GM19035 (cell line): ENCODE measurements around the gene EIF2S1.
"Not testable (repeated sequence)": the region's sequence is repeated elsewhere in the genome, so short reads cannot be mapped to it uniquely, and the experiment has no call there.

Experiments
- ATAC-seq: cut with Tn5 transposase; IDR thresholded peaks from one replicate; pipeline ENCODE4 v1.9.1; 2021; ENCODE audit not compliant: unreplicated experiment

Gene EIF2S1

DNA sequence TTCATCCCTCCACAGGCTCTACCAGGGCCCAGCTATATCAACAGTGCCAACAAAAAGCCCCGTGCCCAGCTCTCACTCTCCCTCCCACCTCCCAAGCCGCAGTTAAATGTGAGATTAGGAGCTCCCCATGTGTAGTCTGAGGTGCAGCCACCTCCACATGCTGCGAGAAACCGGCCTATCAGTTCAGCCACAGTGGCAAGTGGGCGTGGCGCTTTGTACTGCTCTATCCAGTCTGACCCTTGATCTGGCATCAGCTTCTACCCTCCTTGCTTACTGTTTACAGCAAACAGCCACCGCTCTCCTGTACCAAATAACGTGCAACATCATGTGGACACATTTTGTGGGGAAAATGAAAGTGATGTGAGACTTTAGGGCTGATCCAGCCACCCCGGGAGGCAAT, 50.2 kb downstream of the EIF2S1 start:
- ATAC-seq, result no peak

DNA sequence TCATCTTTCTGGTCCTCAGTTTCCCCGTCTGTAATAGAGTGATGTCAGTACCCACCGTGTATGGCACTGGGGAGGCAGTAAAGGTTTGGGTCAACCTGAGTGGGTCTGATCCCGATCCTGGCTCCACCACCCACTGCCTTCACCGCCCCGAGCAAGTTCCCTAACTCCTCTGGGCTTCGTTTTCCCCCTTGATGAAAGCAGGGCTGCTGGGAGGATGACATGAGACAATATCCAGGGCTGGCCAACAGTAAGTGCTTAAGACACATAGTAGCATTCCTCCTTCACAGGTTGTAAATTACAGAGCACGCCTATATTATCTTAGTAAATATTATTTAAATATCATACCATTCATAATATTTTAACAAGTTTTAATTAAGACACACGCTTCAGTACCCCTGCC, 51.2 kb downstream of the EIF2S1 start:
- no peak for ATAC-seq

DNA sequence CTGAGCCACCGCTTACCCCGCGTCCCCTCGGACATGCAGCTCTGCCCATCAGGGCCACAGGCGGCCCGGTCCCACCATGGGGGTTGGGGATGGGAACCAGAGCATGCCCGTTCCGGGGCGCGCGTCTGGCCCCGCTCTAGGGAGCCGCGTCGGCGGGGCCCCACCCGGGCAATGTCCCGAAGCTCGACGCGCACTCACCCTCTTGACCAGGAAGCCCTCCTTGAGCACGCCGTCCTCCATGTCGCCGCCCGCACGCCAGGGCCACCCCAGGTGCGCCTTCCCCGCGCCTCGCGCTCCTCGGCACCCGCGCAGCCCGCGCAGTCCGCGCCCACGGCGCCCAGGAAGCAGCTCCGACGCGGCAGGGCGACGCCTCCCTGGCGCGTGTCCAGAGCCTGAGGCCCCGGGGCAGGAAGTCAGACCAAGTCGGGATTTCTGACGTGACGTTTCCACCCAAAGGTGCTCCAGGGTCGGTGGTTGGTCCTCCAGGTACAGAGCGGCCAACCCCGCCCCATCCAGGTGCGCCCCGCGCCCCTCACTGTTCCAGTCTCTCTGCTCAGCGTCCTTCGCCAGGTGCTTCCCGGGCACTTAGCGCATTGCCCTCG, 51.8 kb downstream of the EIF2S1 start, which contains the start of gene PLEK2:
Gene PLEK2, minus strand, starts transcription at position 346 of the 602 bp plus-strand sequence. Its CDS starts 106 bp downstream, at position 240.
- ATAC-seq, result no peak

DNA sequence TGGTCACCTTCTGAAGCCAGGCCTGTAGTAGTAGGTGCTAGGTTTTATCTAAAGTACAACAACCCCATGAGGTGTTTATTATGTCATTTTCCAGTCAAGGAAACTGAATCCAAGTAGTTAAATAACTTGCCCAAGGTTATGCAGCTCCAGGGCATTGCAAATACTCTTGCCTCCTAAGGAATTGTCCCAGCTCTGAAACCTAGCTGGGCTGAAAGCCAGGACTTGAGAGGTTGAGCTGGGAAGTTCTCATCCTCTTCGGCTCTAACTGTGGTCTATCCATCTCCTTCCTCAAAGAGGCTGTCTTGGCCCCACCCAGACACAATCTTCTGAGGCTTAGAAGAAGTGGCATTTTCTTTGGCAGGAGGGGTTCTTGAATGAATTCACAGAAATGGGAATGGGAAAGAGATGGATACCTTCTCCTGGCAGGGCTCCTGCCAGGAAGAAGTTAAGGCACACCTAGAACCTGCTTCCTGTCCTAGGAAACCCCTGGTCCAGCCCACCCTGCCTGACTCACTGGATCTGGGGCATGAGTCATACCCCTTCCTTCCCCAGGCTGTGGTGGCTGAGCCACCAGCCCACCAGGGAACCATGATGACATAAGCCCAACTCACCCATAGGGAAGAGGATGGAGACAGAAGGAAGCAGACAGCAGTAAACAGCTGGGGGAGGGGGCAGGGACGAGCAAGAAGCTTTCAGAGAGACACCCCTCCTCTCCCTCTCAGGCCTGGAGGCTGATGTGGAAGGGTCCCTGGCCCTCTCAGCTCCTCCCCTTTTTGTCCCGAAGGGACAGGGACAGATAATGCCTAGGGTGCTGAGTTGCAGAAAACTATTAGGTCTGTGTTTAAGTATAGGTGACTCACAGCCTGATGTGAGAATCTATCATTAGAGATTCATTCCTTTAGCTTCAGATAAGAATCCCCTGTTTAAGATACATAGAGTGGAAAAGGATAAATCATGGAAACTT, 54.0 kb downstream of the EIF2S1 start:
- no peak for ATAC-seq

DNA sequence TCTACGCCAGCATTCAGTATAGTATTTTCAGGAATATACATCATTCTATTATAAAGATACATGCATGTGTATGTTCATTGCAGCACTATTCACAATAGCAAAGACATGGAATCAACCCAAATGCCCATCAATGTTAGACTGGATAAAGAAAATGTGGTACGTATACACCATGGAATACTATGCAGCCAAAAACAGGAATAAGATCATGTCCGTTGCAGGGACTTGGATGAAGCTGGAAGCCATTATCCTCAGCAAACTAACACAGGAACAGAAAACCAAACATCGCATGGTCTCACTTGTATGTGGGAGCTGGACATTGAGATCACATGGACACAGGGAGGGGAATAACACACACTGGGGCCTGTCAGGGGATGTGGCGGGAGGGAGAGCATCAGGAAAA, 55.5 kb downstream of the EIF2S1 start:
- not testable (repeated sequence) for ATAC-seq

DNA sequence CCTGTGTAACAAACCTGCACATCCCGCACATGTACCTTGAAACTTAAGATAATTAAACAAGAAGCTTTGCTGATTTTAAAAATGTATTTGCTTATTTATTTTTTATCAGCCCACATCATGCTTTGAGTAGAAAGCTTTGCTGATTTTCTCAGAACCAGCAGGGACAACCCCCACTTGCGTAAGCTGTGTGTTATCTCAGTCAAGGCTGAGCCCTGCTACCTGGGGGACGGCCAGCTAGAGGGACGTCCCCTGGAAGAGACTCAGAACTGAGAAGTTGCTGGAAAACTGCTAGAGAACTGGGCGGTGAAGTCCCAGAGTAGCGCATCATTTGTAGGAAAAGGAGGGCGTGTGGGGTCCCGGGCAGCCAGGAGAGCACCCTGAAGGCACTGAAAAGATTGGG, 56.0 kb downstream of the EIF2S1 start:
- no peak for ATAC-seq

DNA sequence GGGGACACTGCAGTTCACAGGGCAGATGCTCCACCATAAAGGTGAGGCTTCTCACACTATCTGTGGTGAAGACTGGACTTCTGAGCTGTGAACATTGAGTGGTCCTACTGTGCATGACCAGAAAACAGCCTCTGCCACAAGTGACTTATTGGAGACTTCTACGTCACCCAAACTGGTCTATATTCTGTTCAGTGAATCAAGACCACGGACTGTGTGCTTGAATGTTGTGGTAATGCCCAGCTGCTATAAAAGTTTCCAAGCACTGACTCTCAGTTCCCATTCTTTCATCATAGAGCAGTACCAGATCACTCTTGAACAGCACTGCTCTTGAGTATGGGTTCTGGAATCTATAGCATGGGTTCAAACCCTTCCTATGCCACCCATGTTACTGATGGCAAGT, 56.7 kb downstream of the EIF2S1 start:
- no peak for ATAC-seq

DNA sequence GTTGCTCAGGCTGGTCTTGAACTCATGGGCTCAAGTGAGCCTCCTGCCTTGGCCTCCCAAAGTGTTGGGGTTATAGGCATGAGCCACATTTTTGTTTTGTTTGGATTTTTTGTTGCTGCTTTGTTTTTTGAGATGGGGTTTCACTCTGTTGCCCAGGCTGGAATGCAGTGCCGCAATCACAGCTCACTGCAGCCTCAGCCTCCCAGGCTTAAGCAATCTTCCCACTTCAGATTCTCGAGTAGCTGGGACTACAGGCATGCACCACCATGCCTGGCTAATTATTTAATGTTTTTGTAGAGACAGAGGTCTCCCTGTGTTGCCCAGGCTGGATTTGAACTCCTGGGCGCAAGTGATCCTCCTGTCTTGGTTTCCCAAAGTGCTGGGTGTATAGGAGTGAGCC, 57.5 kb downstream of the EIF2S1 start:
- ATAC-seq, result no peak

DNA sequence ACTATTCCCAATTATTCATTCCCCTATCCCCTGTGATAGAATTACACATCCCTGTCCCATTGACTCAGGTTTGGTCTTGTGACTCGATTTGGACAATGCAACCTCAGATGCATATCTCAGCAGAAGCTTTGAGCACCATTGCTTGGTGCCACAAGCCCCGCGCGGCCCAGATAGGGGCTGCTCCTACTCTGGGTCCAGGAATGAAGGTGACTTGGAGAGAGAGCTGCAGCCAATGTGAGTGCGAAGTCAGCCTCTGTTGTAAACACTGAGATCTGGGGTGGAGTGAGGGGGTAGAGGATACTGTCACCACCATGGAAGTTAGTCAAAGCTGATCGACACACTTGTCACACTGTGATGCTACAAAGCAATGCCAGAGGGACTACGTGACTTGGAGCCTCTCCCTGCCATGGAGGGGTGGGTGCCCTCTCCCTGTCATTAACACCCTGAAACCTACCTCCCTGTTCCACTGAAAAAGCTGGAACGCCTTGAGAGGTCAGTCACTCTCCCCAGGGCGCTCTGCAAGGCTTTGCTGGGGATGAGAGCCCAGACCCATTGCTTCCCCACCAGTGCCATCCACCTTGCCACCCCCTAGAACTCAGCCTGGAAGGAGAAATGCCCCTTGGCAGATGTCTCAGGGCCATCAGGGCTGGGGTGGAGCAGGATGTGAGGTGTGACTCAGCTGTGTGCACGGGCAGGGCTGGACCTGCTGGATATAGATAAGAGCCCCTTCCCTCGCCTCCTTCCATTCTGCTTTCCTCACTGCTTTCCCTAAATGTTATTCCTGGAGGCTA, 58.5 kb downstream of the EIF2S1 start:
- ATAC-seq, result no peak

DNA sequence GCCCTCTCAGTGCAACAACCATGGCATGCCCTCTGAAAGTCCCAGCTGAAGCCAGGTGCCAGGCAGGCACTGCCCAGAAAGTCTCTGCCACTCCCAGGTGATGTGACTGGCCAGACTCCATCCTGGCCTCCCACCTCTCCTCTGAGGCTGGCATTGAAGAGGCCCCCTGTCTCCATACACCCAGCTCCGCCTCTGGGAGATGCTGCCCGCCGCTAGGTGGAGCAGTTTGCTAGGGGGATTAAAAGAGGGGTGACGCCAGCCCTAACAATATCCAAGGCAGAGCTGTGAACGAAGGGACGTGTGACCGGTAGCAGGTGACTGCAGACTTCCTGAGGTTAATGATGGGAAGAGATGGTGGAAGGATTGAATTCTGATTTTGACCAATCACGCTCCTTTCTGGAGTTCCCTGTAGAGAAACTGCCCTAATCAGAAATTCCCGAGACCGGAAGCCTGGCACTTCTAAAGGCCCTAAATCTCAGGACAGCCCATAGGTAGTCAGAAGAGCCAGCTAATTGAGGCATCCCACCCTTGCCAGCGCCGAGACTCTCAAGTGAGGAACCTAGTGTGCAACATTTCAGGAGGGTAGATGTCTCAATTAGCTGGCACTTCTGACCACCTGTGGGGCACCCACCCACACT, 60.1 kb downstream of the EIF2S1 start:
- ATAC-seq, result no peak

DNA sequence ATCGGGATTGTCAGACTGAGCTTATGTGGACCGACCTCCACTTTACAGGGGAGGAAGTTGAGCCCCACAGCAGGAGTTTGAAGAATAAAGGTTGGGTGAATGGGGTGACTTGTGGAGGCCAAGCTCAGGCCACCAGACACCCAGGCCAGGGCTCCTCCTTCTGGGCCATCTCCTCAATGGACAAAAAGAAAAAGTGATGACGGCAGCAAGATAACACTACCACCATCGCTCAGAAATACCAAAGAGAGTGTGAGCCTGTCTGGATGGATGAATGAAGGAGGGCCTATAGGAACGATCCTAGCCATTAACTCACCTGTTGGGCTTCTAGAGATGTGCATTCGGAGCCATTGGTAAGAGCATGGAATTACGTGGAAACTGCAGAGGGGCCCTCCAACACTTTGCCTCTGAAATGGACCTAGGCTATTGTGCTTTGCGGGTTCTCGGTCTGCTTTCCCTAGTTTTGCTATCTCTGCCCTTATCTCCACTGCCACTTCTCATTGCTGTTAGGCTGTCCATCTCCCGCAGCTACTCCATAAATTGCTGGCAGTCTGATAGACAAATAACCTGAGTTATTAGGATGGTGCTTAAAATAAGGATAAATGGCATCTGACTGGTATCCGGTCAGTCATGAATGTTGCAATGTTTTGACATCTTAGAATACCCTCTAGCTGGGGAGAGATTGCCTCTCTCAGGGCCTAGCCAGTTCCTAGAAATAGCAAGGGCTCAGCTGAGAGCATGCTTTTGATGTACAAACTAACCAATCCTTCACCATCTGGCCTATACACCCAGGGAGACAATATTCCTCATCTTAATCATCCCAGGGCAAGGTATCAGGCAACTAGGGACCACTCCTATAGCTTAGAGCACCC, 61.5 kb downstream of the EIF2S1 start:
- ATAC-seq, result no peak

DNA sequence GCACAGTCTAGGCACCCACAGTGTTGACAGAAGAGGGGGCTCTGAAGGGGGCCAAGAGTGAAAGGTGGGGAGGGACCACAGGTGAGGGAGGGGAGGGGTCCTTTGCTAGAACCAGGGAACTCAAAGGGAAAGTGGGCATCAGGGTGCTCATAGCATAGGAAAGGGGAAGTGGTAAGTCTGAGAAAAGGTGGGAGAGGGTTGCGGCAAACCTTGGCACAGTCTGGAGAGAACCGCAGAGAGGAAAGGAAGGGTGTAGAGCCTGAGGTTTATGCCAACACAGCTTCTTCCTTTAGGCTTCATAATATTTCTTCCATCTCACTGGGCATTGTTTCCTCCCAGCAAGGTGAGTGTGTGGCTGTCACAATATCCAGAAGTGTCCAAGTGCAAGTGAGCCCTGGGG, 63.3 kb downstream of the EIF2S1 start:
- ATAC-seq, result no peak

DNA sequence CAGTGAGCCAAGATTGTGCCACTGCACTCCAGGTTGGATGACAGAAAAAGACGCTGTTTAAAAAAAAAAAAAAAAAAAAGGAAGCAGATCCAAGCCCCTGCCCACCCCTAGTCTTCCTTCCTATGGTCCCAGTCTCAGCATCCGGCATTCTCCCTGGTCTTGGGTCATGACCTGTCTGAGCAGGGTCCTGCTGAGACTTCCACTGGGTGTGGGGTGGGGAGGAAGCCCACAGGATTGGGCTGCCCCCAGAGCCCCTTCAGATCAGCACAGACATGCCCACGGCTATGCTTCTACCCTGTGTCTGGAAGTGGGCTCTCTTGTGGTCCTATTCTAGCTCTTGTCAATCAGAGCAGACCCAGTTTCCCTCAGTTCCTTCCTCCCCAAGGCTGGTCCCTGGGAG, 64.4 kb downstream of the EIF2S1 start:
- no peak for ATAC-seq

DNA sequence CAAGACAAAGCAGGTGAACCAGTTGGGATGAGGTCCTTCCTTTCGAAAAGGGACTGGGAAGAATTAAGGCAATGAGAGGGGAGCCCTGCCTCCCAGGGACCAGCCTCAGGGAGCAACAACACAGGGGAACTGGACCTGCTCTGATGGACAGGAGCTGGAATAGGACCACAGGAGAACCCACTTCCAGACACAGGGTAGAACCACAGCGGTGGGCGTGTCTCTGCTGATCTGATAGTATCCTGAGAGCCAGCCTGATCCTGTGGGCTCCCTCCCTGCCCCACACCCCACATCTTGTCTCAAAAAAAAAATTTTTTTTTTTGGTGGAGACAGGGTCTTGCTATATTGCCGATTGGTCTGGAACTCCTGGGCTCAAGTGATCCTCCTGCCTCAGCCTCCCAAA, 65.5 kb downstream of the EIF2S1 start:
- ATAC-seq, result no peak

DNA sequence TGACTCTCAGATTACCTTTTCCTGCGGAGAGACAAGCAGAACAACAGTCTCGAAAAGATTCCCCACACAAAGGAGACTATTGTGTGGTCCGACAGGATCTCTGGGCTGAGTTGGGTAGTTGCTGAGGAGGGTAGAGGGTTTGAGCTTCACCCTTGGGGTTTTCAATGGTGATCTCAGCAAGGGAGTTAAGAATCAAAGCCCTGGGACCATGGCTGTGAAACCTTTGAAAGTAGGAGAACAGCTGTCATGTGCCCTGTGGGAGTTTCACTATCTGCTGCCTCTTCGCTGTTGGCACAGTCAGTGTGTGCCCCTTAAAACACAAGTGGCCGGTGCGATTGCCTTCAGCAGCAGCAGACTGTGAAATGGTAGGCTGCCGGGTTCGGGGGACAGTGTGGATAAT, 66.0 kb downstream of the EIF2S1 start:
- ATAC-seq, result no peak

DNA sequence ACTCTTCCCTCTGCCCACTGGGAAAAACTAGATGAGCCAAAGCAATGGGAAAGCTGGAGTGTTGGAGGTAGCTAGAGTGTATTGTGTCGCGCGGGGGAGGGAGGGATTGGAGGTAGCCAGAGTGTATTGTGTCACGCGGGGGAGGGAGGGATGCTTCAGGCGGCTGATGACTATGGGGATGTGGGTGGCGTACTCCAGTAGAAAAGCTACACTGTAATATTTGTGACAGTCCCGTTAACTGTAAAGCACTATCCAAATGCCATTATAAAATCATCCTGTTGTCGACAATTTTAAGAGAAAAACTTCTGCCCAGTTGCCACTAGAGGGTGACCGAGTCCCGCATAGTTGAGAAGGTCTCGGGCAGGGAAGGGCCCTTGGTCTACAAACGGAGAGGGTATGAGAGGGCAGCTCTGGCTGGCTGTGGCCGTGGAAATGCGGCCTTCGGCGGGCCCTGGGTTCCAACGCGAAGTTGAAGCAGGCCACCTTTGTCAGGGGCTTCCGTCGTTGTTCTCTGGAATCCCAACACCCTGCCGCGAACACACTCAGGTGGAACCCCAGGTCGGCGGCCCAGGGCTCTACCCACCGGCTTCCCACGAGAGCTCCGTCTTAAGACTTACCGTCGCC, 67.0 kb downstream of the EIF2S1 start:
- ATAC-seq, result no peak

DNA sequence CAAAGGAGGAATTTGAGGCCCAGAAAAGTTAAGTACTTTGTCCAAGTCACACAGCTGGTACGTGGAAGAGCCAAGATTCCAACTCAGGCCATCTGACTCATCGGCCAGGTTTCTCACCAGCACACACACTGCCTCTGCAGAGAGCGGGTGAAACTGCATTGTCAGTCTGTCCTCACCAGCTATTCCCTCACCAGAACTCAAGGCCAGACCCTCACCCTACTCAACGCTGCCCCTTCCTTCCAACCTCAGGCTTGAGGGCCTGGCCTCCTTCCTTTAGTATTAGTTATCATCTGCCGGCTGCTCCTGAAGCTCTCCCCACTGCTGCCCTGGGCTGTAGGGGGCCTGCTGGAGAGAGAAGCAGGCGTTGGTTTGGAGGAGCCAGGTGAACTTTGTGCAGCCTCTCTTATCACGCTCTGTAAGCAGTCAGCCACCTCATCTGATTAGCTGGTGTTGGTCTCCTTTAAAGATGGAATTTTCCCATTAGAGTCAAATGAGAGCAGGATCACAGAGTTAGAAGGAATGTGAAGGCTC, 68.4 kb downstream of the EIF2S1 start:
- ATAC-seq, result no peak

DNA sequence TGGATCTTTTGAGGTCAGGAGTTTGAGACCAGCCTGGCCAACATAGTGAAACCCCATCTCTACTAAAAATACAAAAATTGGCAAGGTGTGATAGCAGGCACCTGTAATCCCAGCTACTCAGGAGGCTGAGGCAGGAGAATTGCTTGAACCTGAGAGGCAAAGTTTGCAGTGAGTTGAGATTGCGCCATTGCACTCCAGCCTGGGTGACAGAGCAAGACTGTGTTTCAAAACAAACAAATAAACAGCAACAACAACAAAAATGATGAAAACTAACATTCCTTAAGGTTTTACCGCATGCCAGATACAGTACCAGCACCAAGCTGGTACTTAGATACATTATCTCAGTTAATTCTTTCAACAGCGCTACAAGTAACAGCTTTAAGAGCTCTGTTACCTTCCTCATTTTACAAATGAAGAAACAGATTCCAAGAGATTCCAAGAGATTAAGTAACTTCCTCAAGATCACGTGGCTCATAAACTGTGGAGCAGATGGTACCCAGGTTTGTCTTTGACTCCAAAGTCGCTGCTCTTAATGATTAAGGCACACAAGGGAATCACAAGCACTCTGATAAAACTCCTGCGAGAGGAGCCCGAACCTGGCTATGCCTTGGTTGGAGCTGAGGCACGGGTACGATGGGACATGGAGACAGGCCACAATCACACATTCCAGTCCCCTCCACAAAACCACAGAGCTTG, 69.5 kb downstream of the EIF2S1 start:
- no peak for ATAC-seq

DNA sequence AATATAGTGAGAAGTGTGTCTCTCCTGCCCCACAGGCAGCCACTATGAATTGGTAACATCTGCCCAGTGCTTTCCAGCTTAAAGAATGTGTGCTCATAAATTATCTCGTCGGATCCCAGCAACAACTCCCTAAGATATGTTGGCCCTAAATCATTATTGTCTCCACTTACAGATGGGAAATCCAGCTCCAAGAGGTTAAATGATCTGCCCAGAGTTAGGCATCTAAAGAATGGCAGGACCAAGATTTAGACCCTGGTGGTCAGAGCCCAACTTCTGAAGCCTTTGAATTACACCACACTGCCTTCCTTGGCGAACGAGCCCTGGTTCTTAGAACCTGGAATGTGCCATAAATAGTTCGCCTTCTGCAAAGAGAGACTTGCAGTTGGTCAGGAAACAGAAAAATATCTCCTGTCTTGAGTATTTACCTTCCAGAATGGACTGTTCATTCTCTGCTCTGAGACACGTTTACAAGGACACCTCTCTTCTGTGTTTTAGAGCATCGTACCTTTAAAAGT, 72.0 kb downstream of the EIF2S1 start:
- ATAC-seq, result no peak
